ENCODE results near the gene LYPD3.

The LYPD3 gene

DNA sequence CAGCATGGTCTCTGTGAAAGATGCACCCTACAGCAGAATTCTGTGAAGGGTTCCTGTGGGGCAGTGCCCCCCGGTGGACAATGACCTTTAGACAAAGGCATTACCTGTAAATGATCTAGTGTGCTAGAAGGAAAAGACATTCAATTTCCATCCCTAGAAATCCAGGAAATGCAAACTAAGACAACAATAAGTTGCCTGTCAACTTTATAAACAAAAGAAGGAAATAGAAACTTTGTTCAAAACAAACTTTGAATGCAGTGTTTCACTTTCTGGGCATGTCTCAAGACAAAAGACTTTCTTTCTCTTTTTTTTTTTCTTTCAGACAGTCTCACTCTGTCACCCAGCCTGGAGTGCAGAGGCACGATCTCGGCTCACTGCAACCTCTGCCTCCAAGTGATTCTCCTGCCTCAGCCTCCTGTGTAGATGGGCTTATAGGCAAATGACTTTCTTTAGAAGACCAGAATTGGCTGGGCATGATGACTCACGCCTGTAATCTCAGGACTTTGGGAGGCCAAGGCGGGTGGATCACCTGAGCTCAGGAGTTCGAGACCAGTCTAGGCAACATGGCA is 35.2 kb downstream of the LYPD3 start:
- peak in 4 of 6 experiments; percentile 6 to 57 (median 23) for DNase-seq

DNA sequence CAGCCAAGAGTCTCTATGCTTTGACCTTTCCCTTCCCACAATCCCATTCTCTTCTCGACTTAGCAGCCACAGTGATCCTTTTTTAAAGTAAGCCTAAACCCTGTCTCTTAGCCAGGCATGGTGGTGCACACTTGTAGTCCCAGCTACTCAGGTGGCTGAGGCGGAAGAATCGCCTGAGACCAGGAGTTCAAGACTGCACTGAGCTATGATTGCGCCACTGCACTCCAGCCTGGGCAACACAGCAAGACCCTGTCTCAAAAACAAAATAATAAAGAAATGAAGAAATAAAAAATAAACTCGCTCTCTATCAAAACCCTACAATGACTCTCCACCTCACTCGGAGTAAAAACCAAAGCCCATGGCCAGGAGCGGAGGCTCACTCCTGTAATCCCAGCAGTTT is 36.0 kb downstream of the LYPD3 start:
- DNase-seq = no peak

DNA sequence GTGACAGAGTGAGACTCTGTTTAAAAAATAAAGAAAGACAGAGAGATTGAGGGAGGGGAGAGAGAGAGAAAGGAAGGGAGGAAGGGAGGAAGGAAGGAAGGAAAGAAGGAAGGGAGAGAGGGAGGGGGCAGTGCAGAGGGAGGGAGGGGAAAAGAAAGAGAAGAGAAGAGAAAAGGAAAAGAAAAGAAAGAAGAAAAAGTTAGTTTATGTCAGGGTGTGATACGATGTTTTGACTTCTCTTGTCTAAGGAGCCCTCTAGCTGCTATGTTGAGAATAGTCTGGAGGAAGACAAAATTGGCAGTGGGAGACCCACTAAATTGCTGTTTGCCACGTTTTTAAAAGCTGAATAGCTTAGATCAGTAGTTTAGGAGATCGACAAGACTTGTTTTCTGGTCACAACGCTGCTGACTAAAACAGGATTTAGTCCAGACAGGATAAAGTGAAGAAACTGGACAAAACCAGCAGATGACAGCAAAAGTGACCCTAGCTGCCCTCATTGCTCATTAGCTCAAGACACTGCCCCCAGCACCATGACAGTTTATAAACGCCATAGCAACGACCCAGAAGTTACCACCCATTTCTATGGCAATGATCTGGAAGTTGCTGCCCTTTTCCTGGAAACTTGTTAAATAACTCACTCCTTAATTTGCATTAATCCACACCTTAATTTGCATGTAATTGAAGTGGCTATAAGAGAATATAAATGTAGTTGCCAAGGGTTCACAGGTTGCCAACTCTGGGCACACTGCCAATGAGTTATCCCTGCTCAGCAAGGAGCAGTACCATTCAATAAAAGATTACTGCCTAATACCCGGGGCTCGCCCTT is 39.6 kb downstream of the LYPD3 start:
- peak in 2 of 6 experiments; percentile 3 to 6 for DNase-seq

DNA sequence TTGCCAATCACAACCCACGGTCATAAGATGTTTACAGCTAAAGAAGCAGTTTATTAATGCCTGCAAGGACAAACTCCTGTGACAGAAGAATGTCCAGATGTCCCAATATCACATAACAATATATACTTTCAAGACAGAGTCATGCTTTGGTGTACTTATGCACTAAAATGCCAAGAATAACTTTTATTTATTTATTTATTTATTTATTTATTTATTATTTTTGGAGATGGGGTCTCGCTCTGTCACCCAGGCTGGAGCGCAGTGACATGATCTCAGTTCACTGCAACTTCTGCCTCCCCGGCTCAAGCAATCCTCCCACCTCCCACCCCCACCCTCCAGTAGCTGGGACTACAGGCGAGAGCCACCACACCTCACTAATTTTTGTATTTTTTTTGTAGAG is 41.6 kb downstream of the LYPD3 start:
- DNase-seq = no peak

DNA sequence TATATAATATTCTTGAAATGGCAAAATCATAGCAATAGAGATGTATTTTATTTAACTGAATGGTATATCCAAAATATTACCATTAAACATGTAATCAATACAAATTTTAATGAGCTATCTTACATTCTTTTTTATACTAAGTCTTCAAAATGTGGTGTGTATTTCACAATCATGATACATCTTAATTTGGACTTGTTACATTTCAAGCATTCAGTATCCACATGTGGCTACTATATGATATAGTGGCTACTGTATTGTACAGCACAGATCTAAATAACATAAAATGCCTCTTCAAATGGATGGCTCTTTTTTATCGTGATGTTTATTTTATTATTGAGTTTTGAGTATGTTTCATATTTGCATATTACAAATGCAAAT is 42.7 kb downstream of the LYPD3 start:
- DNase-seq = no peak

DNA sequence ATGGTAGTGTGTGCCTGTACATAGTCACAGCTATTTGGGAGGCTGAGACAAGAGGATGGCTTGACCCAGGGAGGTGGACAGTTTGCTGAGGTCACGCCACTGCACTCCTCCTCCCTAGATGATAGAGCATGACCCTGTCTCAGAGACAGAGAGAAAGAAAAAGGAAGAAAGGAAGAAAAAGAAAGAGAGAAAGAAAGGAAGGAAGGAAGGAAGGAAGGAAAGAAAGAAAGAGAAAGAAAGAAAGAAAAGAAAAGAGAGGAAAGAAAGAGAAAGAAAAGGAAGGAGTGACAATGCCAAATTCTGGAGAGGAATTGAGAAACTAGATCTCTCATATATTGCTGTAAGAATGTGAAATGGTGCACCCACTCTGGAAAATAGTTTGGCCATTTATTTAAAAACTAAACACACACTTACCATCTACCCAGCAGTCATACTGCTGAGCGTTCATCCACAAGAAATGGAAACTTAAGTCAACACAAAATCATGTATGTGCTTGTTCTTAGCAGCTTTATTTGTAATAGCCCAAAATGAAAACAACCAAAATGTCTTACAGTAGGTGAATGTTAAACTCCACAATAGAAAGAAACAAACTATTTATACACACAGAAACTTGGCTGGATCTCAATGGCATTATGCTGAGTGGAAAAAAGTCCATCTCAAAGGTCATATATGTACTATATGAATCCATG is 43.3 kb downstream of the LYPD3 start:
- no peak for DNase-seq

DNA sequence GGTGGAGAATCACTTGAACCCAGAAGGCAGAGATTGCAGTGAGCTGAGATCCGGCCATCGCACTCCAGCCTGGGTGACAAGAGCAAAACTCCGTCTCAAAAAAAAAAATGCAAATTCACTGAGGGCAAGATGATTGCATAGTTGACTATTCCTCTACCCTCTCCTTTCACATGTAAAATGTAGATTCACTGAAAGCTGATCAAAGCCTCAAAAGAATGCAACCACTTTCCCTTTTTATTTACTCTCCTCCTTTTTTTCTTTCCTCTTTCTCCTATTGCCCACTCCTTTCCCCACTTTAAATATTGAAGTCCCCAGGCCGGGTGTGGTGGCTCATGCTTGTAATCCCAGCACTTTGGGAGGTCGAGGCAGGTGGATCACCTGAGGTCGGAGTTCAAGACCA is 44.5 kb downstream of the LYPD3 start:
- DNase-seq = no peak

DNA sequence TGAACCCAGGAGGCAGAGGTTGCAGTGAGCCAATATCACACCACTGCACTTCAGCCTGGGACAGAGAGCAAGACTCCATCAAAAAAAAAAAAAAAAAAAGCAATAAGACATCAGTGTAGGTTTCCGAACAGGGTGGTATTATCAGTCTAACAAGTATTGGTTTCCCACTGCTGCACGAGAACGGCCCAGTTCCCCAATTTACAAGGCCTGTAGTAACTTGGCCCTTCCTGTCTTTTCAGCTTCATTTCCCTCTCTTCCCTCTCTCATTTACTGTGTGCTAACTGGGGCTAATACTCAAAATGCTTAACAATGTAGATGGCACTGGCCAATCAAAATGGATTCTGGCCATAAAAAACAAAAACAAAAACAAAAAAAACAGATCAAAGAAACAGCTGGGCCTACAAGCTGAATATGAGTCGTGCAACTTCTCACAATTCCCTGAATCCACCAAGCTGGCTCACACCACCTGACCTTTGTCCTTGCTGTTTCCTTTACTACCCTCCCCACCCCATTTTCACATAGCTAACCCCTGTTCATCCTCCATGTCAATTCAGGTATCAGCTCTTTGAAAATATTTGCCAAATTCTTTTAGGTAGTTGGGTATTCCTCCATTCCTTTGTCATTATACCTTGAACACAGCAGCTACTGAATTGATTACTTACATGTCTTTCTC is 48.3 kb downstream of the LYPD3 start:
- no peak for DNase-seq

DNA sequence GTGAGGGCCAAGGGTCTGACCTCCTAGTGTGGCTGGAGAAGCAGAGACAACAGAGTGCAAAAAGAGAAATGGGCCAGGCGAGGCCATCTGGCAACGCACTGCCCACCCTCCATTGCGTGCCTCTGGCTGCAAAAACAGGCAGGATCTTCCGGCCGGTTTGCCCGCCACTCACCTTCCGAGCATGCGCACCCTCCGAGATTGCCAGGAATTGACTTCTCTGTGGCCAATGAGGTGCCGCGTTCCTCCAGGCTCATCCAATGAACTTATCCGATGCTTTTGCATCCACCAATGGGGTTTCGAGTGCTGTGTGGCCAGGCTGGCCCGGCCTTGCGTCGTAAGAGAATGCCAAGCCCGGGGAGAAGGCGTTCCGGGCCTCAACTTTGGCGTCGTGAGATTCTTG is 50.9 kb downstream of the LYPD3 start, which contains the start of gene TEX101:
Gene TEX101, plus strand, starts transcription at position 337 of the 400 bp plus-strand sequence. CDS start 1,030 bp downstream, outside the sequence.
- DNase-seq = no peak

DNA sequence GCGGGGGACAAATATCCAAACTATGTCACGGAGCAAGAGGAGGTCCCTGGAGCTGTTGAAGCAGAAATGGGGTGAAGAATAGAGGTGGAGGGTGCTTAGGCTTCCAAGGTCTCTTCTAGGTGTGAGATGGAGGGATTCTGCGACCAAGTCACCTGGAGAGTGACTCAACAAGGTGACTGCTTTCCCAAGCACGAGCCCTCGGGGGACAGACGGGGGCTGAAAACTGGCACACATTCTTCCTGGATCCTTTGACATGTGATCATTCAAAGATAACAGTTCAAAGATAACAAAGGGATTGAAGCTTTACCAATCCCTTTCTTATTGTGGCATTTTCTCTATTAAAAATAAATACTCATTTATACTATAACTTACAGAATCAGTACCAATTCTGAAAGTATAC is 53.0 kb downstream of the LYPD3 start:
- DNase-seq = no peak

All from stimulated activated naive CD4-positive, alpha-beta T cell (primary cell).